ENCODE measurements around the gene UFM1. TPM values are rescaled to one million over a fixed set of nuclear protein-coding genes. Genes with fewer than 3 reads are reported as not detected.

Gene UFM1
- total and polyA plus RNA-seq, 9 of the 15 experiments (the other 6 are each of a cell fraction or from before 2014, with no cell fraction given): 26.3 to 58.5 (median 36.1) TPM

DNA sequence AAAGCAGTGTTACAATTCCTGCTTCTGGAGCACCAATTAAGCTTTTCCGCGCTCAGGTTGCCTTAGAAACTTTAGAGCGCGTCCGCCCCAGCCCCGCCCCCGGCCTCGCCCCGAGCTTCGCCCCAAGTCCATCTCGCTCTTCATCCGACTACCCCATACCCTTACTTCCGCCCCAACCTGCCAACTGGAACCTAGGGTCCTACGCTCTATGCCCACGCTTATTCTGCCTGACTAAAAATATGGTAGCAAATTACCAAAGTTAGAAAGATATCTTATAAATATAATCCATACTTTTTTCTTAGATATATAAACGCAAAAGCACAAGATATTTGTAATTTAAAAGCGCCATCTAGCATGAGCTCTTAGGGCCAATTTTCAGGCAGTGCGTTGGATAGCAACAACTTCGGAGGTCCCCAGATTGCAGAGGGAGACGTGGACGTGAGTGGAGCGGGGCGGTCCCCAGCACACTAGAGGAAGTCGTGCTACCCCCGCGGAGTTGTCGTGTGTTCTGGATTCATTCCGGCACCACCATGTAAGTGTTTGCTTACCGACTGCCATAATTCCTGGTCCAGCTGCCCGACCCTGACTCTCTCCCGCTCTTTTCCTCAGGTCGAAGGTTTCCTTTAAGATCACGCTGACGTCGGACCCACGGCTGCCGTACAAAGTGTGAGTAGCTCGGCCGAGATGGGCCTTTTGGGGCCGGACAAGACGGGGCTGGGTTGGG, at the start of gene UFM1 (continued):
- 0 out of 2 replicates have a peak, but pooled peaks have one; percentile 25 for TF ChIP-seq CEBPB (tag; IDR thresholded peaks at IDR 0.05)
- TF ChIP-seq RBM25 (IDR thresholded peaks at IDR 0.05; ENCODE audit: low read depth, low read length, severe bottlenecking): no peak
- TF ChIP-seq EGR1 (conservative IDR thresholded peaks at IDR 0.05): no peak
- peak; percentile 76 for TF ChIP-seq SUPT5H (IDR thresholded peaks at IDR 0.05)
- TF ChIP-seq BACH1 (tag; IDR thresholded peaks at IDR 0.05): no peak
- peak; percentile 16; the same call in 1 of the 2 replicates for TF ChIP-seq ATF7 (IDR thresholded peaks at IDR 0.05)
- no peak for TF ChIP-seq ZZZ3 (IDR thresholded peaks at IDR 0.05)
- TF ChIP-seq KDM5B (IDR thresholded peaks at IDR 0.05; ENCODE audit: insufficient replicate concordance, low read depth, low read length): peak; percentile 63
- TF ChIP-seq HDAC2 (IDR thresholded peaks at IDR 0.05): no peak
- TF ChIP-seq TAF1 (IDR thresholded peaks at IDR 0.05; ENCODE audit: control insufficient read depth, extremely low read depth, insufficient read depth, low read length, severe bottlenecking): peak; percentile 63
- TF ChIP-seq ZNF197 (CRISPR knock-in tag; IDR thresholded peaks at IDR 0.05; ENCODE audit: low read depth): no peak
- peak; percentile 86 for TF ChIP-seq RBFOX2 (IDR thresholded peaks at IDR 0.05; ENCODE audit: low read depth, low read length)
- TF ChIP-seq L3MBTL2 (IDR thresholded peaks at IDR 0.05): peak; percentile 25; the same call in 1 of the 2 replicates
- TF ChIP-seq MTA3 (IDR thresholded peaks at IDR 0.05; ENCODE audit: borderline replicate concordance): no peak
- TF ChIP-seq ZNF184 (CRISPR knock-in tag; IDR thresholded peaks at IDR 0.05): no peak
- TF ChIP-seq CBX1 (IDR thresholded peaks at IDR 0.05; ENCODE audit: low read depth): no peak
- TF ChIP-seq MTA2 (IDR thresholded peaks at IDR 0.05; ENCODE audit: low read depth): no peak
- TF ChIP-seq PHF21A (IDR thresholded peaks at IDR 0.05; ENCODE audit: borderline replicate concordance, low read depth): no peak
- no peak for TF ChIP-seq MYBL2 (IDR thresholded peaks at IDR 0.05; ENCODE audit: low read depth)
- no peak for TF ChIP-seq MYBL2 (CRISPR knock-in tag; IDR thresholded peaks at IDR 0.05; ENCODE audit: borderline replicate concordance)
- peak; percentile 69 for TF ChIP-seq TBP (optimal IDR thresholded peaks at IDR 0.05; ENCODE audit: low read depth, low read length)
- TF ChIP-seq, protein P1, sequence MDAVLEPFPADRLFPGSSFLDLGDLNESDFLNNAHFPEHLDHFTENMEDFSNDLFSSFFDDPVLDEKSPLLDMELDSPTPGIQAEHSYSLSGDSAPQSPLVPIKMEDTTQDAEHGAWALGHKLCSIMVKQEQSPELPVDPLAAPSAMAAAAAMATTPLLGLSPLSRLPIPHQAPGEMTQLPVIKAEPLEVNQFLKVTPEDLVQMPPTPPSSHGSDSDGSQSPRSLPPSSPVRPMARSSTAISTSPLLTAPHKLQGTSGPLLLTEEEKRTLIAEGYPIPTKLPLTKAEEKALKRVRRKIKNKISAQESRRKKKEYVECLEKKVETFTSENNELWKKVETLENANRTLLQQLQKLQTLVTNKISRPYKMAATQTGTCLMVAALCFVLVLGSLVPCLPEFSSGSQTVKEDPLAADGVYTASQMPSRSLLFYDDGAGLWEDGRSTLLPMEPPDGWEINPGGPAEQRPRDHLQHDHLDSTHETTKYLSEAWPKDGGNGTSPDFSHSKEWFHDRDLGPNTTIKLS (IDR thresholded peaks at IDR 0.05; ENCODE audit: borderline replicate concordance, low read depth): peak; percentile 97
- no peak for TF ChIP-seq CUX1 (CRISPR knock-in tag; IDR thresholded peaks at IDR 0.05)
- TF ChIP-seq ZNF76 (CRISPR knock-in tag; IDR thresholded peaks at IDR 0.05; ENCODE audit: borderline replicate concordance): no peak
